NCI-H460 (cell line): Measurements from ENCODE around the gene ALG1. TPM values are rescaled to one million over a fixed set of nuclear protein-coding genes. Genes with fewer than 3 reads are reported as not detected.
"Not testable (repeated sequence)": the region's sequence is repeated elsewhere in the genome, so short reads cannot be mapped to it uniquely, and the experiment has no call there.

Source experiments
- DNase-seq: peaks from one replicate; pipeline ENCODE4 v3.0.0-alpha.2; 2016; ENCODE audit warnings: low read depth; ENCODE audit errors: extremely low read depth
- total RNA-seq: library from RNA; depleted of rRNA; stranded (reverse); fragments of >200 nt; shearing (Covaris generic); gene quantifications from 2 replicates; pipeline ENCODE4 v1.2.3, GENCODE V29; 2014

ALG1 gene
- total RNA-seq, 1 experiment from 2014 or later, result 22.0 TPM

- no peak for DNase-seq
Measured at GRCh38 chr16:5044011-5044540, 27.6 kb upstream of the ALG1 start.

GRCh38 chr16:5044581-5044980 is 27.1 kb upstream of the ALG1 start:
- DNase-seq, result not testable (repeated sequence)

GRCh38 chr16:5045499-5046115 is 26.0 kb upstream of the ALG1 start:
- no peak for DNase-seq

- no peak for DNase-seq
Measured at GRCh38 chr16:5046914-5047313, 24.7 kb upstream of the ALG1 start.

- DNase-seq, result no peak
Measured at GRCh38 chr16:5054876-5055865, 16.5 kb upstream of the ALG1 start.

- no peak for DNase-seq
Measured at GRCh38 chr16:5056352-5056751, 15.3 kb upstream of the ALG1 start.

- no peak for DNase-seq
Measured at GRCh38 chr16:5058476-5058875, 13.2 kb upstream of the ALG1 start.

GRCh38 chr16:5059386-5060072 is 12.1 kb upstream of the ALG1 start:
- no peak for DNase-seq

GRCh38 chr16:5060073-5060641 is 11.5 kb upstream of the ALG1 start:
- no peak for DNase-seq

- no peak for DNase-seq
Measured at GRCh38 chr16:5062051-5062450, 9.6 kb upstream of the ALG1 start.

- DNase-seq, result no peak
Measured at GRCh38 chr16:5062790-5063765, 8.6 kb upstream of the ALG1 start.

GRCh38 chr16:5064915-5065314 is 6.7 kb upstream of the ALG1 start:
- no peak for DNase-seq

GRCh38 chr16:5065326-5065725 is 6.3 kb upstream of the ALG1 start:
- DNase-seq, result no peak

GRCh38 chr16:5065813-5066212 is 5.8 kb upstream of the ALG1 start, which contains the start of gene C16orf89:
Gene C16orf89 (minus strand): TSS chr16:5065956. CDS start chr16:5065908, 48 bp downstream.
- DNase-seq, result no peak

- DNase-seq, result no peak
Measured at GRCh38 chr16:5066511-5066910, 5.1 kb upstream of the ALG1 start.

GRCh38 chr16:5069048-5069447 is 2.6 kb upstream of the ALG1 start:
- DNase-seq, result no peak

- no peak for DNase-seq
Measured at GRCh38 chr16:5069854-5070253, 1.8 kb upstream of the ALG1 start.

- no peak for DNase-seq
Measured at GRCh38 chr16:5070431-5071186, 1.0 kb upstream of the ALG1 start.

- no peak for DNase-seq
Measured at GRCh38 chr16:5071341-5071680, 332 bp upstream of the ALG1 start.
